ENCODE results near the gene LY6G6F. TPM values are rescaled to one million over a fixed set of nuclear protein-coding genes. Genes with fewer than 3 reads are reported as not detected.

LY6G6F gene
- total RNA-seq, 1 donor from 2014 or later: not detected

DNA sequence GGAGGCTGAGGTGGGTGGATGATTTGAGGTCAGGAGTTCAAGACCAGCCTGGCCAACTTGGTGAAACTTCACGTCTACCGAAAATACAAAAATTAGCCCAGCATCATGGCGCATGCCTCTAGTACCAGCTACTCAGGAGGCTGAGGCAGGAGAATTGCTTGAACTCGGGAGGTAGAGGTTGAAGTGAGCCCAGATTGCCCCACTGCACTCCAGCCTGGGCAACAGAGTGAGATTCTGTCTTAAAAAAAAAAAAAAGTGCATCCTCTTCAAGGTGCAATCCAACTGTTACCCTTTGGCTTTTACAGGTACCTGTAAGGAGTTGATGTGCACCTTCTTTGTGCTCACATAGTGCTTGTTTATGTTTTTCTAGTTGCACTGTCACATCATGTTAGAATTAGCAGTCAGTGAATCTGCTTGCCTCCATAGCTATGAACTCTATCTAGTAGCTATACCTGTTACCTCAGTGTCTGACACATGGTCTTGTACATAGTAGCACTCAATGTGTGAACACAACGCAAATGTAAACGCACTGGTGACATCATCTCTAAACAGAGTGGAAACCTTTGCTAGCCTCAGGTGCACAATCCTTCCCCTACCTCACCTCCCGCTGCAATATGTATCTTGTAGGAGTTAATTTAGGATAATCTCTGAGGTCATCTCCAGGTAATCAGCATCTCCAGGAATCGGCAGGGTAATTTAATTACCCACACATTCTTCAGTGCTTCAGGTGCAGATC lies 42.8 kb downstream of the LY6G6F start:
- DNase-seq (ENCODE audit: missing footprints) (no peak), ATAC-seq (no peak)
- intact Hi-C loops (cut with DNase I): no loop called here

DNA sequence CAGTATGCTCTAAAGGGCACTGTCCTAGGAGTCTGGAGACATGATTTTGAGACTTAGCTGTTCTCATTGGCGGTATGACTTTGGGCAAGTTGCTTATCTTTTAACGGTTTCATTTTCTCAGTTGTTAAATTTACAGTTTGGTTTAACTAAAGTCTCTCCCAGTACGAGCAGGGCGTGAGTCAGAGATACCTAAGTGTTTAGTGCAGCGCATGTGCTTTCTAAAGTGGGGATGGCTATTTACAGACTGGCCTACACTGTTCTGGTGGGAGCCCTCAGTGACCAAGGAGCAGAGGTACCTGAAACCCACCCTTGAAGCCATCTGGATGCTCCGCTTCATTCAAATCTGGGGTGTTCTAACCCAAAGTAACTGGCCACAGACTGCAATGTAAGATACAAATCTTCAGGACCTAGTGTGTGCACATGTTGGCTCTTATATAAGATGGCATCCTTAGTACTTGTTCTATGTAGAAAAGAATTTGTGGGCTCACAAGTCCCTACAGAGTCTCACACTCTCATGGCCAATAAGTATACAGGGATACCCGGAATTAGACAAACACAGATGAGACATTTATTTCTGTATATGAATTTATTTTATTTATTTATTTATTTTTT lies 43.9 kb downstream of the LY6G6F start:
- no peak for DNase-seq (ENCODE audit: missing footprints)
- intact Hi-C loops (cut with DNase I): no loop called here
- ATAC-seq: no peak

DNA sequence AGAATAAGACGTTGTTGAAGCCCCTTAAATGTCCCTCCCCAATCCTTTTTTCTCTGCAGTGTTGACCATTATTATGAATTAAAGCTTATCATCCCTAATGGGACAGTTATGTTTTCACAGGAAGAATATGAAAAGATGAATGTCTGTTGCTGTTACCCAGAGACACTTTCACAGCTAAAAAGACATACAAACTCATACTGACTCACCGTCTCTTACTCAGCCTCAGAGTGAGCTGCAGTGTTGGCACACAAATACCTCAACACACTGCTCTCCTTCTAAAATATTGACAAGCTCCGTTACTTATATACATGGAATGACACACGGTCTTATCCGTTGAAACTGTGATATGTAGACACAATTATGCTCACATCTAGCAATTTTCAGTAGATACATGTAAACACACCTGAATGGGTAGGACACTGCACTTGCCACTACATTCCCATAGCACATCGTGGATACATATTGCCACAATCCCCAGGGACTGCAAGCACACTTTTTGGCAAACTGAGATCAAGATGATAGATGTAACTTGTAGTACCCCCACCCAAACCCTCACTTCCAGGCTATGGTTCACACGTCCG lies 46.2 kb downstream of the LY6G6F start:
- intact Hi-C loops (cut with DNase I): no loop called here
- DNase-seq (ENCODE audit: missing footprints) (no peak), ATAC-seq (no peak)

DNA sequence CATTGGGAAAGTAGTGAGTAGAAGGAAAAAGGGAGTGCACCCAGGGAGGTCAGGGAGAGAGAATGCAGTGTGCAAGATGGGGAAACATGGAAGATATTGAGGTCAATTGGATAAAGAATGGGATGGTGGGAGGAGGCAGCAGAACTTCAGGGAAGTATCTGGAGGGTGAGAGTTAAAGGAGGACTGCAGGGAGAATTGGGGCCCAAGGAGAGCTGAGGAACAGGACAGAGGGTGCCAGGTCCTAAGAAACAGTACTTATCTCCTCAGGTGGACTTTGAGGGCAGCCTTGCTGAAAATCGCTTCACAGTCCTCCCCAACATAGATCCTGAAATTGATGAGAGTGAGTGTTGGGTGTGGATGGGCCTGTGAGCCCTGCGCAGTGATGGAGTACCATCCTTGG lies 51.6 kb downstream of the LY6G6F start:
- intact Hi-C loops (cut with DNase I): no loop called here
- ATAC-seq: no peak

More for the DNA sequence above, 51.6 kb downstream of the LY6G6F start:
- no peak for DNase-seq (ENCODE audit: missing footprints)

Small RNA genes within 50 kb of the gene (microRNA-seq; reads per million reads assigned to microRNA genes)
- gene MIR4646: not detected

Other genes with a start within 250 kb of the LY6G6F start
- gene MICB, start 208.7 kb upstream of the LY6G6F start, total RNA-seq: 1.5 TPM
- not detected for gene MCCD1, start 177.9 kb upstream of the LY6G6F start, total RNA-seq
- gene DDX39B, start 164.9 kb upstream of the LY6G6F start, total RNA-seq: 159 TPM
- gene ATP6V1G2, start 160.3 kb upstream of the LY6G6F start, total RNA-seq: 2.2 TPM
- 10.8 TPM for gene NFKBIL1, start 159.3 kb upstream of the LY6G6F start, total RNA-seq
- gene LTA, start 134.6 kb upstream of the LY6G6F start, total RNA-seq: not detected
- gene TNF, start 131.3 kb upstream of the LY6G6F start, total RNA-seq: 0.51 TPM
- 1.6 TPM for gene LTB, start 124.4 kb upstream of the LY6G6F start, total RNA-seq
- 9.0 TPM for gene LST1, start 120.6 kb upstream of the LY6G6F start, total RNA-seq
- 0.49 TPM for gene NCR3, start 113.9 kb upstream of the LY6G6F start, total RNA-seq
- 22.1 TPM for gene AIF1, start 91.6 kb upstream of the LY6G6F start, total RNA-seq
- gene PRRC2A, start 86.2 kb upstream of the LY6G6F start, total RNA-seq: 82.7 TPM
- 260 TPM for gene BAG6, start 54.2 kb upstream of the LY6G6F start, total RNA-seq
- 0.87 TPM for gene APOM, start 51.0 kb upstream of the LY6G6F start, total RNA-seq
- gene C6orf47, start 46.1 kb upstream of the LY6G6F start, total RNA-seq: 17.0 TPM
- 17.1 TPM for gene GPANK1, start 41.9 kb upstream of the LY6G6F start, total RNA-seq
- 97.3 TPM for gene CSNK2B, start 40.8 kb upstream of the LY6G6F start, total RNA-seq
- 3.9 TPM for gene LY6G5B, start 36.9 kb upstream of the LY6G6F start, total RNA-seq
- 1.5 TPM for gene LY6G5C, start 25.8 kb upstream of the LY6G6F start, total RNA-seq
- gene ABHD16A, start 3.5 kb upstream of the LY6G6F start, total RNA-seq: 26.9 TPM
- not detected for gene LY6G6D, start 8.5 kb downstream of the LY6G6F start, total RNA-seq
- not detected for gene LY6G6C, start 14.9 kb downstream of the LY6G6F start, total RNA-seq
- gene MPIG6B, start 16.5 kb downstream of the LY6G6F start, total RNA-seq: 0.70 TPM
- gene DDAH2, start 22.4 kb downstream of the LY6G6F start, total RNA-seq: 40.6 TPM
- gene CLIC1, start 29.7 kb downstream of the LY6G6F start, total RNA-seq: 102 TPM
- 2.0 TPM for gene MSH5, start 33.1 kb downstream of the LY6G6F start, total RNA-seq
- gene SAPCD1, start 55.8 kb downstream of the LY6G6F start, total RNA-seq: 0.57 TPM
- gene VWA7, start 70.5 kb downstream of the LY6G6F start, total RNA-seq: 12.1 TPM
- 29.7 TPM for gene VARS1, start 88.9 kb downstream of the LY6G6F start, total RNA-seq
- gene LSM2, start 100.1 kb downstream of the LY6G6F start, total RNA-seq: 24.6 TPM
- 1.6 TPM for gene HSPA1L, start 108.4 kb downstream of the LY6G6F start, total RNA-seq
- 298 TPM for gene HSPA1A, start 108.7 kb downstream of the LY6G6F start, total RNA-seq
- gene HSPA1B, start 120.9 kb downstream of the LY6G6F start, total RNA-seq: 215 TPM
- 25.6 TPM for gene NEU1, start 156.0 kb downstream of the LY6G6F start, total RNA-seq
- gene SLC44A4, start 172.1 kb downstream of the LY6G6F start, total RNA-seq: not detected
- gene EHMT2, start 190.8 kb downstream of the LY6G6F start, total RNA-seq: 16.8 TPM
- 3.2 TPM for gene ZBTB12, start 195.2 kb downstream of the LY6G6F start, total RNA-seq
- gene C2, start 220.9 kb downstream of the LY6G6F start, total RNA-seq: 8.9 TPM
- 8.8 TPM for gene CFB, start 239.2 kb downstream of the LY6G6F start, total RNA-seq

Measured in Right ventricle myocardium inferior (tissue), 1 donor.